H9 (cell line): ENCODE data around the gene ANKS1B. TPM values are rescaled to one million over a fixed set of nuclear protein-coding genes. Genes with fewer than 3 reads are reported as not detected.

Source experiments
- DNase-seq: peaks from one replicate; pipeline ENCODE4 v3.0.0-alpha.2; 2017
- H2AFZ ChIP-seq: one replicate; pipeline ENCODE4 v1.6.1; 2013; ENCODE audit warnings: mild to moderate bottlenecking, low read length, control low read depth, moderate library complexity
- H2AK5ac ChIP-seq: 2 replicates; pipeline ENCODE4 v1.6.1; 2013; ENCODE audit warnings: low read length, control low read depth, mixed read lengths; ENCODE audit not compliant: insufficient read length
- H2BK120ac ChIP-seq: one replicate; pipeline ENCODE4 v1.6.1; 2013; ENCODE audit warnings: low read depth, mild to moderate bottlenecking, low read length, control low read depth, inconsistent platforms; ENCODE audit not compliant: poor library complexity, severe bottlenecking
- H2BK12ac ChIP-seq: 2 replicates; pipeline ENCODE4 v1.6.1; 2013; ENCODE audit warnings: low read length, control low read depth, mixed read lengths, low read depth; ENCODE audit not compliant: insufficient read length
- H2BK15ac ChIP-seq: 2 replicates; pipeline ENCODE4 v1.6.1; 2013; ENCODE audit warnings: low read depth, low read length, control low read depth
- H2BK20ac ChIP-seq: one replicate; pipeline ENCODE4 v1.6.1; 2013; ENCODE audit warnings: low read depth, mild to moderate bottlenecking, low read length, control low read depth, inconsistent platforms; ENCODE audit not compliant: poor library complexity, severe bottlenecking
- H2BK5ac ChIP-seq: 2 replicates; pipeline ENCODE4 v1.6.1; 2013; ENCODE audit warnings: low read length, control low read depth, mixed read lengths; ENCODE audit not compliant: insufficient read length
- H3K14ac ChIP-seq: 2 replicates; pipeline ENCODE4 v1.6.1; 2013; ENCODE audit warnings: low read length, control low read depth; ENCODE audit not compliant: insufficient read depth
- H3K18ac ChIP-seq: 2 replicates; pipeline ENCODE4 v1.6.1; 2013; ENCODE audit warnings: low read depth, mild to moderate bottlenecking, mixed read lengths, low read length, control low read depth; ENCODE audit not compliant: insufficient read length
- H3K23ac ChIP-seq: 2 replicates; pipeline ENCODE4 v1.6.1; 2013; ENCODE audit warnings: low read length, control low read depth, mixed read lengths, low read depth; ENCODE audit not compliant: insufficient read length
- H3K23me2 ChIP-seq: 2 replicates; pipeline ENCODE4 v1.6.1; 2013; ENCODE audit warnings: low read depth, mild to moderate bottlenecking, mixed read lengths, low read length, control low read depth; ENCODE audit not compliant: insufficient read length, poor library complexity, severe bottlenecking
- H3K27ac ChIP-seq: 2 replicates; pipeline ENCODE4 v1.5.1; 2013; ENCODE audit warnings: low read length, control low read depth, mixed read lengths, low read depth; ENCODE audit not compliant: insufficient read length
- H3K27me3 ChIP-seq: 2 replicates; pipeline ENCODE4 v1.6.1; 2013; ENCODE audit warnings: low read length, control low read depth, inconsistent platforms; ENCODE audit not compliant: insufficient read depth
- H3K4ac ChIP-seq: 2 replicates; pipeline ENCODE4 v1.6.1; 2013; ENCODE audit warnings: low read depth, mild to moderate bottlenecking, control low read depth, inconsistent platforms, low read length, moderate library complexity
- H3K4me1 ChIP-seq: 2 replicates; pipeline ENCODE4 v1.6.1; 2013; ENCODE audit warnings: low read length, control low read depth, inconsistent platforms; ENCODE audit not compliant: insufficient read depth
- H3K4me2 ChIP-seq: 2 replicates; pipeline ENCODE4 v1.6.1; 2013; ENCODE audit warnings: low read length, control low read depth, mixed read lengths; ENCODE audit not compliant: insufficient read length, insufficient read depth
- H3K56ac ChIP-seq: 2 replicates; pipeline ENCODE4 v1.6.1; 2013; ENCODE audit warnings: low read depth, mild to moderate bottlenecking, mixed read lengths, low read length, control low read depth; ENCODE audit not compliant: insufficient read length
- H3K79me1 ChIP-seq: 2 replicates; pipeline ENCODE4 v1.6.1; 2013; ENCODE audit warnings: low read depth, mild to moderate bottlenecking, moderate library complexity, low read length, control low read depth, inconsistent platforms; ENCODE audit not compliant: insufficient read depth, poor library complexity, severe bottlenecking
- H3K79me2 ChIP-seq: 2 replicates; pipeline ENCODE4 v1.6.1; 2013; ENCODE audit warnings: low read length, control low read depth, inconsistent platforms; ENCODE audit not compliant: insufficient read depth
- H3K9ac ChIP-seq: 2 replicates; pipeline ENCODE4 v1.6.1; 2013; ENCODE audit warnings: low read length, control low read depth, mixed read lengths; ENCODE audit not compliant: insufficient read length; ENCODE audit errors: extremely low read depth
- H3K9me3 ChIP-seq: one replicate; pipeline ENCODE4 v1.6.1; 2013; ENCODE audit warnings: low read depth, low read length, inconsistent platforms; ENCODE audit not compliant: control insufficient read depth
- H3T11ph ChIP-seq: one replicate; pipeline ENCODE4 v1.6.1; 2013; ENCODE audit warnings: mild to moderate bottlenecking, low read length, control low read depth, inconsistent platforms
- H4K20me1 ChIP-seq: one replicate; pipeline ENCODE4 v1.6.1; 2013; ENCODE audit not compliant: control insufficient read depth, insufficient read length, insufficient read depth
- H4K5ac ChIP-seq: 2 replicates; pipeline ENCODE4 v1.6.1; 2013; ENCODE audit warnings: low read depth, mild to moderate bottlenecking, mixed read lengths, low read length, control low read depth; ENCODE audit not compliant: insufficient read length
- H4K8ac ChIP-seq: replicated peaks from 2 replicates; pipeline ENCODE4 v1.6.1; 2013; ENCODE audit warnings: low read length, control low read depth, mixed read lengths, low read depth; ENCODE audit not compliant: insufficient read length
- H4K91ac ChIP-seq: 2 replicates; pipeline ENCODE4 v1.6.1; 2013; ENCODE audit warnings: low read depth, mild to moderate bottlenecking, moderate library complexity, mixed read lengths, low read length, control low read depth; ENCODE audit not compliant: insufficient read length
- H3K27ac Mint-ChIP-seq, 3 experiments: 2 replicates in 2 of 3; 3 replicates in 1 of 3; pipeline ENCODE4 v1.8.0; 2020 to 2021; ENCODE audit warnings: mixed read lengths in 3 of 3, mild to moderate bottlenecking in 1 of 3, moderate library complexity in 1 of 3
- H3K27me3 Mint-ChIP-seq: 2 replicates; pipeline ENCODE4 v1.8.0; 2021; ENCODE audit warnings: low read depth, mild to moderate bottlenecking, moderate library complexity, mixed read lengths
- H3K36me3 Mint-ChIP-seq, 3 experiments: 2 replicates in 2 of 3; 3 replicates in 1 of 3; pipeline ENCODE4 v1.8.0; 2020 to 2021; ENCODE audit warnings: low read depth in 3 of 3, mixed read lengths in 3 of 3; ENCODE audit not compliant: insufficient read depth in 1 of 3
- H3K4me1 Mint-ChIP-seq, 2 experiments: 2 replicates each; pipeline ENCODE4 v1.8.0; 2020; ENCODE audit warnings: mixed read lengths in 2 of 2
- H3K4me3 Mint-ChIP-seq, 2 experiments: 2 replicates in 1 of 2; 3 replicates in 1 of 2; pipeline ENCODE4 v1.8.0; 2020 to 2021; ENCODE audit warnings: mild to moderate bottlenecking in 2 of 2, mixed read lengths in 2 of 2, moderate library complexity in 1 of 2
- H3K9me3 Mint-ChIP-seq, 2 experiments: 2 replicates in 1 of 2; 3 replicates in 1 of 2; pipeline ENCODE4 v1.8.0; 2020; ENCODE audit warnings: mild to moderate bottlenecking in 2 of 2, mixed read lengths in 2 of 2, moderate library complexity in 1 of 2
- CTCF ChIP-seq: fragments of 200-600 bp; sonication (generic); conservative IDR thresholded peaks from 3 replicates; pipeline ENCODE4 v1.8.0; 2021; ENCODE audit warnings: antibody characterized with exemption, mild to moderate bottlenecking
- WGBS: extraction: QIAGEN DNeasy Blood & Tissue Kit; methylation state at CpG from one replicate; pipeline ENCODE4 v1.1.7; 2013; ENCODE audit warnings: missing lambda C conversion rate, low lambda C conversion rate, mixed read lengths; ENCODE audit not compliant: insufficient read length; ENCODE audit errors: extremely low coverage; 5-methylcytosine and 5-hydroxymethylcytosine counted together
- total RNA-seq: library from RNA; stranded (reverse); gene quantifications from 2 replicates; pipeline ENCODE4 v1.2.1, GENCODE V29; 2021

The ANKS1B gene
- total RNA-seq, 1 experiment from 2014 or later, result 4.1 TPM

GRCh38 chr12:99810718-99811593 lies 173.8 kb downstream of the ANKS1B start:
- Histone ChIP-seq H3K4me1 (no peaks in the 10 kb centered on the region; the same call in 1 of the 2 replicates), H3T11ph (no peak overlapping the region), H3K23ac (no peak overlapping the region), H2BK5ac (no peak overlapping the region), H3K79me1 (no peaks in the 10 kb centered on the region), H3K9ac (no peak overlapping the region), H2AFZ (no peak overlapping the region), H4K8ac (no peak overlapping the region), H3K27ac (no peak overlapping the region), H3K27me3 (no peaks in the 10 kb centered on the region), H4K20me1 (no peaks in the 10 kb centered on the region), H4K5ac (no peak overlapping the region), H4K91ac (no peak overlapping the region), H2BK15ac (no peak overlapping the region), H3K18ac (no peak overlapping the region), H3K79me2 (no peaks in the 10 kb centered on the region), H3K4me2 (no peak overlapping the region), H3K9me3 (no peaks in the 10 kb centered on the region), H2BK12ac (no peak overlapping the region), H3K14ac (no peak overlapping the region), H3K4ac (no peak overlapping the region), H3K23me2 (no peaks in the 10 kb centered on the region), H2BK20ac (no peak overlapping the region), H2AK5ac (no peak overlapping the region), H2BK120ac (no peak overlapping the region), H3K56ac (no peak overlapping the region)
- no peak overlapping the region for H3K4me3 Mint-ChIP-seq
- no peak overlapping the region for H3K27ac Mint-ChIP-seq
- no peaks in the 10 kb centered on the region for H3K27me3 Mint-ChIP-seq
- H3K4me1 Mint-ChIP-seq, result no peaks in the 10 kb centered on the region
- DNase-seq, result no peak
- peak; percentile 48 for TF ChIP-seq CTCF
- no peaks in the 10 kb centered on the region for H3K9me3 Mint-ChIP-seq
- H3K36me3 Mint-ChIP-seq, result no peaks in the 10 kb centered on the region
- no CpG with 5 or more reads among the region's 2 CpGs for WGBS
